Mammary epithelial cell (primary cell): ENCODE results near the gene FAM53B.

Source experiments
- EZH2 ChIP-seq: IDR thresholded peaks from 2 replicates; pipeline ENCODE4 v1.6.1; 2012; ENCODE audit warnings: low read length, inconsistent platforms, borderline replicate concordance
- TF ChIP-seq, protein P1 (sequence below), 2 donors: IDR thresholded peaks in 1 of 2; conservative IDR thresholded peaks in 1 of 2; 2 replicates each; pipeline ENCODE4 v1.5.1; 2011 to 2012; ENCODE audit warnings: inconsistent platforms in 2 of 2, low read length in 2 of 2, mild to moderate bottlenecking in 2 of 2, control low read depth in 1 of 2, low read depth in 1 of 2; ENCODE audit not compliant: insufficient read depth in 1 of 2; ENCODE audit errors: extremely low read depth in 1 of 2

- TF ChIP-seq EZH2: no peak
- TF ChIP-seq, protein P1, sequence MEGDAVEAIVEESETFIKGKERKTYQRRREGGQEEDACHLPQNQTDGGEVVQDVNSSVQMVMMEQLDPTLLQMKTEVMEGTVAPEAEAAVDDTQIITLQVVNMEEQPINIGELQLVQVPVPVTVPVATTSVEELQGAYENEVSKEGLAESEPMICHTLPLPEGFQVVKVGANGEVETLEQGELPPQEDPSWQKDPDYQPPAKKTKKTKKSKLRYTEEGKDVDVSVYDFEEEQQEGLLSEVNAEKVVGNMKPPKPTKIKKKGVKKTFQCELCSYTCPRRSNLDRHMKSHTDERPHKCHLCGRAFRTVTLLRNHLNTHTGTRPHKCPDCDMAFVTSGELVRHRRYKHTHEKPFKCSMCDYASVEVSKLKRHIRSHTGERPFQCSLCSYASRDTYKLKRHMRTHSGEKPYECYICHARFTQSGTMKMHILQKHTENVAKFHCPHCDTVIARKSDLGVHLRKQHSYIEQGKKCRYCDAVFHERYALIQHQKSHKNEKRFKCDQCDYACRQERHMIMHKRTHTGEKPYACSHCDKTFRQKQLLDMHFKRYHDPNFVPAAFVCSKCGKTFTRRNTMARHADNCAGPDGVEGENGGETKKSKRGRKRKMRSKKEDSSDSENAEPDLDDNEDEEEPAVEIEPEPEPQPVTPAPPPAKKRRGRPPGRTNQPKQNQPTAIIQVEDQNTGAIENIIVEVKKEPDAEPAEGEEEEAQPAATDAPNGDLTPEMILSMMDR (conservative IDR thresholded peaks at IDR 0.05 in 1 of 2, IDR thresholded peaks at IDR 0.05 in 1 of 2; ENCODE audit: extremely low read depth in 1 of 2, insufficient read depth in 1 of 2, low read depth in 1 of 2, low read length in 2 of 2): no peak
Measured at GRCh38 chr10:124737708-124738107, 6.5 kb downstream of the FAM53B start.
